Retinal pigment epithelial cell (primary cell): ENCODE measurements around the gene AGMAT.

Experiments used
- DNase-seq: peaks from one replicate; pipeline ENCODE4 v3.0.0-alpha.2; 2010; ENCODE audit warnings: low read depth
- H3K4me3 ChIP-seq: 2 replicates; pipeline ENCODE4 v1.5.1; 2011; ENCODE audit warnings: mild to moderate bottlenecking, low read length, control low read depth, moderate library complexity
- CTCF ChIP-seq: conservative IDR thresholded peaks from 2 replicates; pipeline ENCODE4 v1.5.1; 2011; ENCODE audit warnings: low read depth, low read length, control low read depth, inconsistent platforms

The AGMAT gene

GRCh38 chr1:15625056-15625917, 40.4 kb upstream of the AGMAT start:
- no peak for TF ChIP-seq CTCF
- DNase-seq: no peak
- H3K4me3 ChIP-seq: no peak overlapping the region

- H3K4me3 ChIP-seq: no peak overlapping the region
- TF ChIP-seq CTCF: no peak
- DNase-seq: no peak
Measured at GRCh38 chr1:15624133-15624714, 39.4 kb upstream of the AGMAT start.

DNA sequence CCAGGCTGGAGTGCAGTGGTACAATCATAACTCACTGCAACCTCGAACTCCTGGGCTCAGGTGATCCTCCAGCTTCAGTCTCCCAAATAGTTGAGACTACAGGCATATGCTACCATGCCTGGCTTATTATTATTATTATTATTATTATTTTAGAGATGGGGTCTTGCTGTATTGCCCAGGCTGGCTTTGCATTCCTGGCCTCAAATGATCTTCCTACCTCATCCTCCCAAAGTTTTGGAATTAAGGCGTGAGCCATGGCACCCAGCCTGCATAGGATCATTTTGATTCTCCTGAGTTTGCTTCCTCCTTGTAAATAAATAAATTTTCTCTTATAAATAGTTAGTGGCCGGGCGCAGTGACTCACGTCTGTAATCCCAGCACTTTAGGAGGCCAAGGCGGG, 38.6 kb upstream of the AGMAT start:
- no peak for TF ChIP-seq CTCF
- H3K4me3 ChIP-seq: no peak overlapping the region

GRCh38 chr1:15622712-15623373, 38.0 kb upstream of the AGMAT start:
- no peak for DNase-seq
- no peak for TF ChIP-seq CTCF
- no peak overlapping the region for H3K4me3 ChIP-seq

More for the DNA sequence above, 38.6 kb upstream of the AGMAT start:
- DNase-seq: no peak

DNA sequence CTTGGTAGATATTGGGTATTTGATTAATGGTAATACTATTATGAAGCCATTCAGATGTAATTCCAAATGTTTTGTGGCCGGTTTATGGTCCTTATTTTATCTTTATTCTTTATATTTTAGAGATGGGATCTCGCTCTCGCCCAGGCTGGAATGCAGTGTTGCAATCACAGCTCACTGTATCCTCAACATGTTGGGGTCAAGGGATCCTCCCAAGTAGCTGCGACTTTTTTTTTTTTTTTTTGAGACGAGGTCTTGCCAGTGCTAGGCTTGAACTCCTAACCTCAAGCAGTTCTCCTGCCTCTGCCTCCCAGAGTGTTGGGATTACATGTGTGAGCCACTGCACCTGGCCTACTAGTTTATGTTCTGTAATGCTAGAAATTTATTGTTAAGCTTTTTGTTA, 37.1 kb upstream of the AGMAT start:
- no peak overlapping the region for H3K4me3 ChIP-seq
- no peak for TF ChIP-seq CTCF
- no peak for DNase-seq

- no peak for DNase-seq
- no peak for TF ChIP-seq CTCF
- H3K4me3 ChIP-seq: no peak overlapping the region
Measured at GRCh38 chr1:15620902-15621682, 36.2 kb upstream of the AGMAT start.
